Liver (tissue), 9 donors: Measurements from ENCODE around the gene FECH. TPM values are rescaled to one million over a fixed set of nuclear protein-coding genes. Genes with fewer than 3 reads are reported as not detected.

ENCODE experiments used
- DNase-seq: peaks from one replicate; pipeline ENCODE4 v3.0.0-alpha.2; 2017; ENCODE audit warnings: low spot score
- H3K27ac ChIP-seq, 2 donors: one replicate each; pipeline ENCODE4 v1.7.0; 2013; ENCODE audit warnings: inconsistent platforms in 2 of 2, low read length in 2 of 2, control low read depth in 1 of 2, low read depth in 1 of 2, mild to moderate bottlenecking in 1 of 2
- H3K27me3 ChIP-seq, 4 donors: one replicate each; pipeline versions ENCODE4 v1.6.1 to v1.7.0; 2013; ENCODE audit warnings: low read length in 3 of 4, inconsistent platforms in 1 of 4, mild to moderate bottlenecking in 1 of 4, moderate library complexity in 1 of 4; ENCODE audit not compliant: control insufficient read depth in 4 of 4, insufficient read depth in 4 of 4
- H3K36me3 ChIP-seq, 4 donors: one replicate each; pipeline versions ENCODE4 v1.6.1 to v1.7.0; 2013; ENCODE audit warnings: low read length in 3 of 4, mild to moderate bottlenecking in 3 of 4, low read depth in 1 of 4, moderate library complexity in 1 of 4; ENCODE audit not compliant: control insufficient read depth in 4 of 4, insufficient read depth in 3 of 4
- H3K4me1 ChIP-seq, 4 donors: one replicate each; pipeline versions ENCODE4 v1.6.1 to v1.7.0; 2013; ENCODE audit warnings: low read length in 3 of 4, mild to moderate bottlenecking in 3 of 4, moderate library complexity in 1 of 4; ENCODE audit not compliant: control insufficient read depth in 4 of 4, insufficient read depth in 4 of 4
- H3K4me3 ChIP-seq, 3 donors: one replicate each; pipeline versions ENCODE4 v1.6.1 to v1.7.0; 2013; ENCODE audit warnings: low read length in 3 of 3, control low read depth in 1 of 3, low read depth in 1 of 3, mild to moderate bottlenecking in 1 of 3
- H3K9ac ChIP-seq, 2 donors: one replicate each; pipeline ENCODE4 v1.7.0; 2013; ENCODE audit warnings: low read length in 2 of 2, mild to moderate bottlenecking in 2 of 2, moderate library complexity in 2 of 2, control low read depth in 1 of 2, low read depth in 1 of 2
- H3K9me3 ChIP-seq, 4 donors: one replicate each; pipeline versions ENCODE4 v1.6.1 to v1.7.0; 2013; ENCODE audit warnings: low read length in 3 of 4; ENCODE audit not compliant: control insufficient read depth in 4 of 4
- EGR1 ChIP-seq, 2 donors: IDR thresholded peaks; 2 replicates each; pipeline ENCODE4 v1.6.1; 2016 to 2018; ENCODE audit warnings: antibody characterized with exemption in 2 of 2, low read depth in 2 of 2
- FOXA1 ChIP-seq: IDR thresholded peaks from 2 replicates; pipeline ENCODE4 v1.6.1; 2016; ENCODE audit warnings: antibody characterized with exemption
- GABPA ChIP-seq, 2 donors: IDR thresholded peaks in 1 of 2; conservative IDR thresholded peaks in 1 of 2; 2 replicates each; pipeline ENCODE4 v1.6.1; 2016; ENCODE audit warnings: antibody characterized with exemption in 2 of 2, mild to moderate bottlenecking in 1 of 2, moderate library complexity in 1 of 2
- HNF4A ChIP-seq, 2 donors: conservative IDR thresholded peaks; 2 replicates each; pipeline ENCODE4 v1.6.1; 2016; ENCODE audit warnings: antibody characterized with exemption in 2 of 2, mild to moderate bottlenecking in 2 of 2
- HNF4G ChIP-seq: IDR thresholded peaks from 2 replicates; pipeline ENCODE4 v1.6.1; 2016; ENCODE audit warnings: antibody characterized with exemption
- JUND ChIP-seq, 2 donors: IDR thresholded peaks; 2 replicates each; pipeline ENCODE4 v1.6.1; 2016; ENCODE audit warnings: antibody characterized with exemption in 2 of 2
- RAD21 ChIP-seq, 2 donors: IDR thresholded peaks; 2 replicates each; pipeline ENCODE4 v1.6.1; 2016; ENCODE audit warnings: antibody characterized with exemption in 2 of 2, mild to moderate bottlenecking in 2 of 2
- RXRA ChIP-seq, 2 donors: IDR thresholded peaks; 2 replicates each; pipeline ENCODE4 v1.6.1; 2017 to 2018; ENCODE audit warnings: antibody characterized with exemption in 2 of 2, mild to moderate bottlenecking in 1 of 2
- TAF1 ChIP-seq: conservative IDR thresholded peaks from 2 replicates; pipeline ENCODE4 v1.6.1; 2016; ENCODE audit warnings: antibody characterized with exemption, mild to moderate bottlenecking
- YY1 ChIP-seq: IDR thresholded peaks from 2 replicates; pipeline ENCODE4 v1.6.1; 2016; ENCODE audit warnings: antibody characterized with exemption, mild to moderate bottlenecking
- WGBS: extraction: QIAGEN DNeasy Blood & Tissue Kit; methylation state at CpG from one replicate; pipeline ENCODE4 v1.1.7; 2013; 5-methylcytosine and 5-hydroxymethylcytosine counted together
- polyA plus RNA-seq, 2 donors: library from polyadenylated mRNA; stranded (reverse) in 1 of 2; unstranded in 1 of 2; fragments of 200-250 nt in 1 of 2; fragments of >200 nt in 1 of 2; fragmentation: Nextera tagmentation in 1 of 2; extraction: Ambion mirVana in 1 of 2; gene quantifications; one replicate each; pipeline versions ENCODE4 v1.2.1 to v1.2.3, GENCODE V29; 2013 to 2015
- total RNA-seq, 2 donors: library from RNA; depleted of rRNA; stranded (reverse); fragments of >200 nt; gene quantifications; one replicate each; pipeline ENCODE4 v1.2.3, GENCODE V29; 2014
- TF ChIP-seq, protein P1 (sequence below): IDR thresholded peaks from 2 replicates; pipeline ENCODE4 v1.6.1; 2016; ENCODE audit warnings: antibody characterized with exemption
- TF ChIP-seq, protein P2 (sequence below): IDR thresholded peaks from 2 replicates; pipeline ENCODE4 v1.6.1; 2016; ENCODE audit warnings: antibody characterized with exemption
- TF ChIP-seq, protein P3 (sequence below): IDR thresholded peaks from 2 replicates; pipeline ENCODE4 v1.6.1; 2016; ENCODE audit warnings: antibody characterized with exemption
- donor health status: healthy.
- donor health status: healthy.
- donor health status: healthy.
- donor health status: healthy.
- donor health status: healthy.

FECH gene, protein sequence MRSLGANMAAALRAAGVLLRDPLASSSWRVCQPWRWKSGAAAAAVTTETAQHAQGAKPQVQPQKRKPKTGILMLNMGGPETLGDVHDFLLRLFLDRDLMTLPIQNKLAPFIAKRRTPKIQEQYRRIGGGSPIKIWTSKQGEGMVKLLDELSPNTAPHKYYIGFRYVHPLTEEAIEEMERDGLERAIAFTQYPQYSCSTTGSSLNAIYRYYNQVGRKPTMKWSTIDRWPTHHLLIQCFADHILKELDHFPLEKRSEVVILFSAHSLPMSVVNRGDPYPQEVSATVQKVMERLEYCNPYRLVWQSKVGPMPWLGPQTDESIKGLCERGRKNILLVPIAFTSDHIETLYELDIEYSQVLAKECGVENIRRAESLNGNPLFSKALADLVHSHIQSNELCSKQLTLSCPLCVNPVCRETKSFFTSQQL
- total RNA-seq, result 1,000 to 10,000 TPM in 1 of 2 donors, 10 to 100 TPM in 1; 45.6 to 1,262 TPM
- polyA plus RNA-seq, result 10 to 100 TPM; 13.8 to 38.7 TPM

- H3K27me3 ChIP-seq, result no peaks in the 10 kb centered on the region
- H3K9ac ChIP-seq, result peak within 1 kb of the TSS; percentile 64 to 74
- peaks cover 0 to 14% (median 13%) of the 10 kb centered on the region in 4 donors for H3K4me1 ChIP-seq
- H3K4me3 ChIP-seq, result peak within 1 kb of the TSS; percentile 77 to 81 (median 79)
- TF ChIP-seq, protein P1, sequence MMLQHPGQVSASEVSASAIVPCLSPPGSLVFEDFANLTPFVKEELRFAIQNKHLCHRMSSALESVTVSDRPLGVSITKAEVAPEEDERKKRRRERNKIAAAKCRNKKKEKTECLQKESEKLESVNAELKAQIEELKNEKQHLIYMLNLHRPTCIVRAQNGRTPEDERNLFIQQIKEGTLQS, result no peak
- no peaks in the 10 kb centered on the region for H3K9me3 ChIP-seq
- under 1% methylated on average over 80 of the region's 80 CpGs for WGBS
- peaks cover 0 to 4% (median 0%) of the 10 kb centered on the region in 4 donors for H3K36me3 ChIP-seq
- peak; percentile 91 for DNase-seq
- H3K27ac ChIP-seq, result peak within 1 kb of the TSS; percentile 71 to 78
Observed at GRCh38 chr18:57586251-57587049, at the start of gene FECH. FECH (minus strand) TSS chr18:57586702; CDS start chr18:57586620, 82 bp downstream.

DNA sequence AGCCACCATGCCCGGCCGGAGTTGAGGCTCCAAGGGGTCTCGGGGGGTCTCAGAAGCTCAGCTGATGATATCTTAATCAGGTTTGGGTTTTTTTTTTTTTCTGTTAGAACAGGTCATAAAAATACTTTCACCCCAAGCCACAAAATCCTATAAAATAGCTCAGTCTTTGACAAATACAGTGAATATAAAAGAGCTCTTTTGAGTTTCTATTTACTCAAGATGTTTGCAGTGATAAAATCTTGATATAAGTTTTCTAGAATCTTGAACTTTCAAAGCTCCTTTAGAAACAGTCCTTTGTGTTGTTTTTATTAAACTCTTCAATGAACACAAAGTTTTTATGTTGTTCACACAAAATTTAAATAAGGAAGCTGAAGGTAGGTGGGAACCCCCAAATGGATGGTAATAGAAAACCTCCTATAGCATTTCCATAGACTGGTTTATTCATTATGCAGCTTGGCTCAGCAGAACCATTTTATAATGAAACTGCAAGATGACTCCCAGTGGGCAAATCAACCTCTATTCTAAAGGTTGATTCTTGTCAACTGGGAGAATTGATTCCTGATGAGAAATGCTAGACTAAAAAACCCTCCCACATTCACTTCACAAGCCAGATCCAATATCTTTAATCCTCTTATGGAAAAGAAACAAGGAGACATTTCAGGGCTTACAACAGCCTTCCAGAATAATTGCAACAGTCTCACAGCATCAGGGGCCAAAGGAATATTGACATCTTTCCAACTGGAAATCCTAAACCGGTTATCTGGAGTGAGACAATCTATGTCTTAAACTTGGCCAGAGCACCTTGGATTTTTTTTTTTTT is 48.7 kb upstream of the FECH start:
- no peaks in the 10 kb centered on the region for H3K36me3 ChIP-seq
- WGBS, result 76% methylated on average over 4 of the region's 4 CpGs
- no peaks in the 10 kb centered on the region for H3K9me3 ChIP-seq
- H3K4me1 ChIP-seq, result peaks cover 0 to 9% (median 3%) of the 10 kb centered on the region in 4 donors
- no peak overlapping the region for H3K9ac ChIP-seq
- no peak for TF ChIP-seq GABPA (IDR thresholded peaks at IDR 0.05 in 1 of 2, conservative IDR thresholded peaks at IDR 0.05 in 1 of 2)
- TF ChIP-seq, protein P2, sequence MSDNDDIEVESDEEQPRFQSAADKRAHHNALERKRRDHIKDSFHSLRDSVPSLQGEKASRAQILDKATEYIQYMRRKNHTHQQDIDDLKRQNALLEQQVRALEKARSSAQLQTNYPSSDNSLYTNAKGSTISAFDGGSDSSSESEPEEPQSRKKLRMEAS, result no peak
- DNase-seq, result no peak
- H3K4me3 ChIP-seq, result no peak overlapping the region
- H3K27me3 ChIP-seq, result no peaks in the 10 kb centered on the region
- H3K27ac ChIP-seq, result no peak overlapping the region

- WGBS, result 87% methylated on average over 2 of the region's 2 CpGs
- no peak for DNase-seq
- H3K4me1 ChIP-seq, result peaks cover 0 to 10% (median 3%) of the 10 kb centered on the region in 4 donors
- H3K27me3 ChIP-seq, result no peaks in the 10 kb centered on the region
- no peaks in the 10 kb centered on the region for H3K9me3 ChIP-seq
- no peak overlapping the region for H3K27ac ChIP-seq
- H3K9ac ChIP-seq, result no peak overlapping the region
- no peak overlapping the region for H3K4me3 ChIP-seq
- H3K36me3 ChIP-seq, result no peaks in the 10 kb centered on the region
- no peak for TF ChIP-seq EGR1 (IDR thresholded peaks at IDR 0.05; ENCODE audit: low read depth in 2 of 2)
- TF ChIP-seq JUND (IDR thresholded peaks at IDR 0.05), result no peak
- TF ChIP-seq RAD21 (IDR thresholded peaks at IDR 0.05), result no peak
- no peak for TF ChIP-seq YY1
- no peak for TF ChIP-seq FOXA1
- TF ChIP-seq TAF1, result no peak
- TF ChIP-seq, protein P3, sequence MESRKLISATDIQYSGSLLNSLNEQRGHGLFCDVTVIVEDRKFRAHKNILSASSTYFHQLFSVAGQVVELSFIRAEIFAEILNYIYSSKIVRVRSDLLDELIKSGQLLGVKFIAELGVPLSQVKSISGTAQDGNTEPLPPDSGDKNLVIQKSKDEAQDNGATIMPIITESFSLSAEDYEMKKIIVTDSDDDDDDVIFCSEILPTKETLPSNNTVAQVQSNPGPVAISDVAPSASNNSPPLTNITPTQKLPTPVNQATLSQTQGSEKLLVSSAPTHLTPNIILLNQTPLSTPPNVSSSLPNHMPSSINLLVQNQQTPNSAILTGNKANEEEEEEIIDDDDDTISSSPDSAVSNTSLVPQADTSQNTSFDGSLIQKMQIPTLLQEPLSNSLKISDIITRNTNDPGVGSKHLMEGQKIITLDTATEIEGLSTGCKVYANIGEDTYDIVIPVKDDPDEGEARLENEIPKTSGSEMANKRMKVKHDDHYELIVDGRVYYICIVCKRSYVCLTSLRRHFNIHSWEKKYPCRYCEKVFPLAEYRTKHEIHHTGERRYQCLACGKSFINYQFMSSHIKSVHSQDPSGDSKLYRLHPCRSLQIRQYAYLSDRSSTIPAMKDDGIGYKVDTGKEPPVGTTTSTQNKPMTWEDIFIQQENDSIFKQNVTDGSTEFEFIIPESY, result no peak
- TF ChIP-seq HNF4A (conservative IDR thresholded peaks at IDR 0.05), result no peak
- TF ChIP-seq, protein P1, result no peak
- no peak for TF ChIP-seq HNF4G
- TF ChIP-seq RXRA (IDR thresholded peaks at IDR 0.05), result no peak
Observed at GRCh38 chr18:57631697-57632096, 45.2 kb upstream of the FECH start.
